DOHH2 (cell line): Measurements from ENCODE around the gene STX8.

ENCODE experiments used
- H3F3A ChIP-seq: fragments of 200-600 bp; sonication (generic), shearing (Covaris generic); 2 replicates; pipeline ENCODE4 v1.6.0; 2016; ENCODE audit warnings: antibody characterized with exemption, mild to moderate bottlenecking; ENCODE audit not compliant: control insufficient read depth, insufficient read depth
- H3K27ac ChIP-seq: fragments of 200-600 bp; sonication (generic); 2 replicates; pipeline ENCODE4 v1.5.1; 2014; ENCODE audit warnings: low read depth, mild to moderate bottlenecking, low read length, moderate library complexity
- H3K27me3 ChIP-seq: fragments of 200-600 bp; sonication (generic); 2 replicates; pipeline ENCODE4 v1.6.1; 2014; ENCODE audit warnings: mild to moderate bottlenecking, low read length, mixed read lengths; ENCODE audit not compliant: control insufficient read depth
- H3K36me3 ChIP-seq: fragments of 200-600 bp; sonication (generic); 2 replicates; pipeline ENCODE4 v1.6.1; 2014; ENCODE audit warnings: mild to moderate bottlenecking, low read length, moderate library complexity, mixed read lengths; ENCODE audit not compliant: control insufficient read depth
- H3K4me1 ChIP-seq: fragments of 200-600 bp; sonication (generic); 2 replicates; pipeline ENCODE4 v1.6.1; 2014; ENCODE audit warnings: mild to moderate bottlenecking, low read length, mixed read lengths; ENCODE audit not compliant: control insufficient read depth
- H3K4me2 ChIP-seq: fragments of 200-600 bp; sonication (generic); 2 replicates; pipeline ENCODE4 v1.6.0; 2014; ENCODE audit warnings: mild to moderate bottlenecking, low read length, moderate library complexity
- H3K4me3 ChIP-seq: fragments of 200-600 bp; sonication (generic); 2 replicates; pipeline ENCODE4 v1.5.1; 2014; ENCODE audit warnings: mild to moderate bottlenecking, low read length, mixed read lengths
- H3K79me2 ChIP-seq: fragments of 200-600 bp; sonication (generic); 2 replicates; pipeline ENCODE4 v1.6.1; 2014; ENCODE audit warnings: mild to moderate bottlenecking, low read length, mixed read lengths; ENCODE audit not compliant: control insufficient read depth
- H3K9me2 ChIP-seq: fragments of 200-600 bp; sonication (generic); replicated peaks from 2 replicates; pipeline ENCODE4 v1.6.1; 2014; ENCODE audit warnings: mild to moderate bottlenecking, low read length, mixed read lengths; ENCODE audit not compliant: control insufficient read depth
- H3K9me3 ChIP-seq: fragments of 200-600 bp; sonication (generic); 2 replicates; pipeline ENCODE4 v1.6.1; 2014; ENCODE audit warnings: antibody characterized with exemption, low read length, mixed read lengths; ENCODE audit not compliant: control insufficient read depth, insufficient read depth
- H4K20me1 ChIP-seq: fragments of 200-600 bp; sonication (generic); 2 replicates; pipeline ENCODE4 v1.6.0; 2014; ENCODE audit warnings: low read depth, mild to moderate bottlenecking, antibody characterized with exemption, low read length, moderate library complexity; ENCODE audit not compliant: control insufficient read depth, insufficient read depth
- CTCF ChIP-seq: fragments of 200-600 bp; sonication (generic); IDR thresholded peaks from one replicate; pipeline ENCODE4 v1.5.1; 2014; ENCODE audit warnings: antibody characterized with exemption, mild to moderate bottlenecking, low read depth, low read length; ENCODE audit not compliant: poor library complexity, severe bottlenecking
- EZH2phosphoT487 ChIP-seq: fragments of 200-600 bp; sonication (generic); IDR thresholded peaks from 2 replicates; pipeline ENCODE4 v1.6.1; 2017; ENCODE audit warnings: borderline replicate concordance, mild to moderate bottlenecking, antibody characterized with exemption, low read length, moderate library complexity, mixed read lengths

The STX8 gene

GRCh38 chr17:9313346-9313745, 262.3 kb downstream of the STX8 start:
- H3F3A ChIP-seq, result no peaks in the 10 kb centered on the region
- no peaks in the 10 kb centered on the region for H3K4me1 ChIP-seq
- H3K4me3 ChIP-seq, result no peak overlapping the region
- no peaks in the 10 kb centered on the region for H4K20me1 ChIP-seq
- H3K27me3 ChIP-seq, result no peaks in the 10 kb centered on the region
- no peaks in the 10 kb centered on the region for H3K79me2 ChIP-seq
- no peaks in the 10 kb centered on the region for H3K9me3 ChIP-seq
- H3K27ac ChIP-seq, result no peak overlapping the region
- TF ChIP-seq CTCF, result no peak
- no peak for TF ChIP-seq EZH2phosphoT487
- H3K4me2 ChIP-seq, result no peak overlapping the region
- no peaks in the 10 kb centered on the region for H3K36me3 ChIP-seq
- H3K9me2 ChIP-seq, result no peaks in the 10 kb centered on the region

DNA sequence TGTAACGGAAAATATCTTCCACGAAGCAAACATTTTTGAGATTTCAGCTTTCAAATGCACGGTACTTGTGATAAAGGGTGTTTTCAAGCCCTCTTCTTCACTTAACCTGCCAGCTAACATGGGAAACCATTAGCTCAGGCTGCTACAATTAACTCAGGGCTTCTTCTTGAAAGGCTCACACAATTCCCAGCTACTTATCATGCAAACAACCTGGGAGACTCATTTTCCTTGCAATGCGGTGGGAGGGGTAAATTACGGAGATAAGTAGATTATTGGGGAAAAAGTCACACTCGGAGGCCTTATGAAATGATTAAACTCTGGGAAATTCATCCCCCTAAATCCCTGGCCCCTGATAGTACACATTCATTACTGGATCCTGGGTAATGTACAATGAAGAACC, 266.4 kb downstream of the STX8 start:
- Histone ChIP-seq H3F3A (no peaks in the 10 kb centered on the region), H3K4me1 (no peaks in the 10 kb centered on the region), H3K36me3 (no peaks in the 10 kb centered on the region), H3K4me2 (no peak overlapping the region), H3K9me2 (no peaks in the 10 kb centered on the region), H3K27ac (no peak overlapping the region), H4K20me1 (no peaks in the 10 kb centered on the region), H3K27me3 (no peaks in the 10 kb centered on the region), H3K4me3 (no peak overlapping the region), H3K9me3 (no peaks in the 10 kb centered on the region), H3K79me2 (no peaks in the 10 kb centered on the region)
- TF ChIP-seq CTCF (no peak), EZH2phosphoT487 (no peak)

GRCh38 chr17:9308069-9308468, 267.6 kb downstream of the STX8 start:
- H3K9me3 ChIP-seq, result no peaks in the 10 kb centered on the region
- H4K20me1 ChIP-seq, result no peaks in the 10 kb centered on the region
- no peak overlapping the region for H3K4me2 ChIP-seq
- H3K79me2 ChIP-seq, result no peaks in the 10 kb centered on the region
- H3K4me1 ChIP-seq, result no peaks in the 10 kb centered on the region
- no peak for TF ChIP-seq EZH2phosphoT487
- no peak for TF ChIP-seq CTCF
- no peaks in the 10 kb centered on the region for H3K27me3 ChIP-seq
- H3K4me3 ChIP-seq, result no peak overlapping the region
- no peaks in the 10 kb centered on the region for H3K9me2 ChIP-seq
- no peaks in the 10 kb centered on the region for H3K36me3 ChIP-seq
- H3F3A ChIP-seq, result no peaks in the 10 kb centered on the region
- no peak overlapping the region for H3K27ac ChIP-seq
